GM12878 (cell line): ENCODE measurements around the gene EMSY. TPM values are rescaled to one million over a fixed set of nuclear protein-coding genes. Genes with fewer than 3 reads are reported as not detected.
"Not testable (repeated sequence)": the region's sequence is repeated elsewhere in the genome, so short reads cannot be mapped to it uniquely, and the experiment has no call there.

Experiments
- ATAC-seq: fragments of 200-7000 bp; cut with Tn5 transposase; 3 replicates; pipeline ENCODE4 v1.9.1; 2020; ENCODE audit warnings: mild to moderate bottlenecking, moderate library complexity
- BruUV-seq: library from RNA; stranded (reverse); fragments of 400-500 nt; replicated peaks from 2 replicates; lab custom pipeline; 2021; lab: Mats Ljungman, UMichigan
- CTCF ChIA-PET: fragments of 300-600 bp; sonication (Branson Sonifier 250); formaldehyde crosslinking; extraction: SDS; loops from one replicate; lab custom pipeline; 2021; ENCODE audit warnings: inconsistent platforms; lab: Yijun Ruan, JAX
- POLR2A ChIA-PET: fragments of 350-600 bp; formaldehyde crosslinking; extraction: SDS; loops from one replicate; lab custom pipeline; 2021; ENCODE audit warnings: inconsistent platforms; lab: Charles Lee
- RAD21 ChIA-PET: fragments of 300-600 bp; sonication (Branson Sonifier 250); formaldehyde crosslinking; loops from one replicate; lab custom pipeline; 2023; ENCODE audit warnings: antibody characterized with exemption; ENCODE audit not compliant: unreplicated experiment; lab: Charles Lee
- SMC1A ChIA-PET: fragments of 300-600 bp; sonication (Branson Sonifier 250); formaldehyde crosslinking; loops from one replicate; lab custom pipeline; 2023; ENCODE audit not compliant: unreplicated experiment, uncharacterized antibody; lab: Charles Lee
- DNase-seq: peaks from one replicate; pipeline ENCODE4 v3.0.0-alpha.2; 2011; ENCODE audit warnings: low read depth, low spot score
- FAIRE-seq: peaks from 3 replicates; lab custom pipeline; 2011; peaks lifted over from hg19 to GRCh38; lab: Jason Lieb, UNC
- H2AFZ ChIP-seq: 2 replicates; pipeline ENCODE4 v1.6.0; 2011; ENCODE audit warnings: low read depth, low read length, control low read depth; ENCODE audit not compliant: control insufficient read depth
- H3K27ac ChIP-seq: 2 replicates; pipeline ENCODE4 v1.5.1; 2011; ENCODE audit warnings: control low read depth; ENCODE audit not compliant: control insufficient read depth, insufficient read depth
- H3K27me3 ChIP-seq, 2 experiments: replicated peaks in 1 of 2; 2 replicates each; pipeline versions ENCODE4 v1.6.0 to v1.6.1; 2011; ENCODE audit warnings: low read length in 1 of 2; ENCODE audit not compliant: control insufficient read depth in 2 of 2, insufficient read depth in 2 of 2
- H3K36me3 ChIP-seq, 2 experiments: 2 replicates each; pipeline ENCODE4 v1.5.1; 2011; ENCODE audit warnings: low read length in 1 of 2; ENCODE audit not compliant: control insufficient read depth in 2 of 2, insufficient read depth in 2 of 2
- H3K4me1 ChIP-seq: 2 replicates; pipeline ENCODE4 v1.6.1; 2011; ENCODE audit warnings: mild to moderate bottlenecking, low read length, moderate library complexity, mixed read lengths; ENCODE audit not compliant: control insufficient read depth, insufficient read depth
- H3K4me2 ChIP-seq: 2 replicates; pipeline ENCODE4 v1.6.0; 2011; ENCODE audit warnings: control low read depth; ENCODE audit not compliant: control insufficient read depth, insufficient read depth
- H3K4me3 ChIP-seq: fragments of 200-600 bp; sonication (generic); 2 replicates; pipeline ENCODE4 v1.5.1; 2016
- H3K79me2 ChIP-seq: 2 replicates; pipeline ENCODE4 v1.6.0; 2011; ENCODE audit warnings: low read length; ENCODE audit not compliant: control insufficient read depth, insufficient read depth
- H3K9ac ChIP-seq: 2 replicates; pipeline ENCODE4 v1.8.0; 2011; ENCODE audit warnings: low read length, control low read depth, mixed read lengths; ENCODE audit not compliant: control insufficient read depth, insufficient read depth
- H3K9me3 ChIP-seq: replicated peaks from 3 replicates; pipeline ENCODE4 v1.5.1; 2011; ENCODE audit warnings: mild to moderate bottlenecking, low read length; ENCODE audit not compliant: control insufficient read depth, insufficient read depth
- H4K20me1 ChIP-seq: 2 replicates; pipeline ENCODE4 v1.6.0; 2011; ENCODE audit not compliant: control insufficient read depth, insufficient read depth
- CHD1 ChIP-seq: IDR thresholded peaks from 2 replicates; pipeline ENCODE4 v1.6.1; 2012; ENCODE audit warnings: low read depth, low read length, improper control_type of control experiment
- CHD2 ChIP-seq: IDR thresholded peaks from 2 replicates; pipeline ENCODE4 v1.6.1; 2011; ENCODE audit warnings: low read depth, low read length, improper control_type of control experiment, borderline replicate concordance
- CREB1 ChIP-seq: IDR thresholded peaks from 2 replicates; pipeline ENCODE4 v1.6.1; 2012; ENCODE audit warnings: low read depth, mild to moderate bottlenecking, inconsistent platforms
- HDAC6 ChIP-seq: fragments of 200-600 bp; sonication (generic); IDR thresholded peaks from one replicate; pipeline ENCODE4 v1.8.0; 2017; ENCODE audit warnings: antibody characterized with exemption; ENCODE audit not compliant: unreplicated experiment
- HDGF ChIP-seq: fragments of 450-650 bp; IDR thresholded peaks from 2 replicates; pipeline ENCODE4 v1.6.1; 2016; ENCODE audit warnings: antibody characterized with exemption
- HSF1 ChIP-seq: fragments of 150-350 bp; IDR thresholded peaks from 2 replicates; pipeline ENCODE4 v1.6.1; 2014; ENCODE audit warnings: mild to moderate bottlenecking, low read depth, low read length
- NFYB ChIP-seq: IDR thresholded peaks from 2 replicates; pipeline ENCODE4 v1.6.1; 2011; ENCODE audit warnings: low read depth, mild to moderate bottlenecking, low read length, improper control_type of control experiment, moderate library complexity; ENCODE audit not compliant: insufficient read depth
- PAX5 ChIP-seq: IDR thresholded peaks from 2 replicates; pipeline ENCODE4 v1.6.1; 2011; ENCODE audit warnings: low read depth, low read length, borderline replicate concordance
- SREBF2 ChIP-seq: IDR thresholded peaks from 2 replicates; pipeline ENCODE4 v1.6.1; 2012; ENCODE audit warnings: mild to moderate bottlenecking, low read length
- YBX1 ChIP-seq: fragments of 450-650 bp; IDR thresholded peaks from 2 replicates; pipeline ENCODE4 v1.6.1; 2016; ENCODE audit warnings: antibody characterized with exemption
- ZNF592 ChIP-seq: fragments of 450-650 bp; IDR thresholded peaks from 2 replicates; pipeline ENCODE4 v1.6.1; 2017; ENCODE audit warnings: mild to moderate bottlenecking, moderate library complexity
- ZZZ3 ChIP-seq: IDR thresholded peaks from 2 replicates; pipeline ENCODE4 v1.6.1; 2011; ENCODE audit warnings: low read depth; ENCODE audit not compliant: control insufficient read depth, insufficient read length
- WGBS: methylation state at CpG from one replicate; pipeline ENCODE4 v1.1.6; 2016; ENCODE audit warnings: low lambda C conversion rate; ENCODE audit not compliant: insufficient replicate concordance, insufficient coverage; ENCODE audit errors: missing lambda C conversion rate; 5-methylcytosine and 5-hydroxymethylcytosine counted together
- in situ Hi-C: fragments of 300-500 bp; cut with MboI; formaldehyde crosslinking; loops from 9 replicates; pipeline ENCODE4 v1.14.3; 2018; ENCODE audit warnings: mixed read lengths
- intact Hi-C: fragments of 100-400 bp; cut with micrococcal nuclease; formaldehyde crosslinking; loops from one replicate; pipeline ENCODE4 v1.14.2; 2022; ENCODE audit not compliant: unreplicated experiment
- polyA plus RNA-seq, 11 experiments: library from polyadenylated mRNA; depleted of rRNA in 4 of 11; unstranded in 6 of 11; stranded (reverse) in 5 of 11; fragments of >200 nt; fragmentation: Nextera tagmentation in 4 of 11; fragmentation: Illumina TruSeq in 1 of 11; extraction: Ambion mirVana in 4 of 11; extraction: Trizol in 1 of 11; gene quantifications; 1 replicate in 1 of 11; 2 replicates in 10 of 11; pipeline versions ENCODE4 v1.2.1 to v1.2.3, GENCODE V29; 2011 to 2016; ENCODE audit warnings: inconsistent platforms in 2 of 11, missing spikeins in 2 of 11, low read depth in 1 of 11
- total RNA-seq, 4 experiments: library from RNA; depleted of rRNA in 3 of 4; stranded (reverse); fragments of >200 nt in 3 of 4; fragmentation: Illumina TruSeq in 1 of 4; extraction: Trizol in 1 of 4; gene quantifications; 2 replicates each; pipeline versions ENCODE4 v1.2.1 to v1.2.3, GENCODE V29; 2013 to 2021

The EMSY gene
- total and polyA plus RNA-seq, 10 of the 15 experiments (the other 5 are each of a cell fraction or from before 2014, with no cell fraction given), result 9.3 to 26.9 (median 13.0) TPM

- Histone ChIP-seq H3K27me3 (peaks cover 0 to 3% of the 10 kb centered on the region in 2 experiments; a peak in 1 of 4 replicates), H3K27ac (no peak overlapping the region), H4K20me1 (no peaks in the 10 kb centered on the region), H3K9ac (no peak overlapping the region), H3K9me3 (no peaks in the 10 kb centered on the region), H3K36me3 (no peaks in the 10 kb centered on the region), H3K4me2 (no peak overlapping the region), H2AFZ (no peak overlapping the region), H3K79me2 (no peaks in the 10 kb centered on the region), H3K4me1 (no peaks in the 10 kb centered on the region), H3K4me3 (no peak overlapping the region)
- WGBS, result 27% methylated on average over 3 of the region's 3 CpGs
- ATAC-seq (no peak), FAIRE-seq (no peak), DNase-seq (no peak)
- intact Hi-C loops (no loop called here), in situ Hi-C loops (no loop called here)
- RAD21 ChIA-PET, result no interaction called here
- CTCF ChIA-PET, result no interaction called here
- TF ChIP-seq CHD2, result no peak
- TF ChIP-seq ZZZ3, result no peak
- TF ChIP-seq YBX1, result no peak
- TF ChIP-seq HSF1, result no peak
- TF ChIP-seq PAX5, result no peak
- TF ChIP-seq ZNF592, result no peak
- TF ChIP-seq HDAC6, result no peak
- no peak for TF ChIP-seq SREBF2
- TF ChIP-seq NFYB, result no peak
- TF ChIP-seq CREB1, result no peak
- TF ChIP-seq HDGF, result no peak
- no peak for TF ChIP-seq CHD1
- POLR2A ChIA-PET, result interaction anchor here (1.4 kb wide), 1 partner anchor 13 kb away, joined by 3 read pairs; no protein-coding TSS in a partner anchor
- BruUV-seq, result no TSS peak
- SMC1A ChIA-PET, result interaction anchor here (0.8 to 1.0 kb wide), 2 partner anchors 34 to 81 kb away, joined by 3 read pairs; no protein-coding TSS in a partner anchor
These were observed 148.1 kb downstream of the EMSY start for GRCh38 chr11:76592961-76593360.

- in situ Hi-C loops, H3K4me3 ChIP-seq, FAIRE-seq, DNase-seq, SMC1A ChIA-PET, POLR2A ChIA-PET, H3K36me3 ChIP-seq, H3K27ac ChIP-seq, H3K4me1 ChIP-seq, H2AFZ ChIP-seq, RAD21 ChIA-PET, intact Hi-C loops, BruUV-seq, H3K27me3 ChIP-seq, ATAC-seq, H3K4me2 ChIP-seq, H3K9me3 ChIP-seq, H4K20me1 ChIP-seq, H3K79me2 ChIP-seq, H3K9ac ChIP-seq: not testable (repeated sequence)
- CTCF ChIA-PET, result interaction anchor here (1.2 kb wide), 1 partner anchor 85 kb away, joined by 5 read pairs; no protein-coding TSS in a partner anchor
- 74% methylated on average over 4 of the region's 4 CpGs for WGBS
These were observed 150.3 kb downstream of the EMSY start for GRCh38 chr11:76595091-76595490.
